PC-3 (cell line): ENCODE data around the gene TNFRSF25. TPM values are rescaled to one million over a fixed set of nuclear protein-coding genes. Genes with fewer than 3 reads are reported as not detected.
A peak's percentile ranks its signal among the peaks of the same experiment; 100 is the strongest.
"Not testable (repeated sequence)": the region's sequence is repeated elsewhere in the genome, so short reads cannot be mapped to it uniquely, and the experiment has no call there.

Experiments
- ATAC-seq: fragments of 200-7000 bp; cut with Tn5 transposase; 2 replicates; pipeline ENCODE4 v1.9.1; 2020; ENCODE audit warnings: mild to moderate bottlenecking, moderate library complexity
- BruUV-seq: library from RNA; stranded (reverse); fragments of 400-500 nt; replicated peaks from 2 replicates; lab custom pipeline; 2021; lab: Mats Ljungman, UMichigan
- CTCF ChIA-PET: fragments of 300-600 bp; sonication (Branson Sonifier 250); formaldehyde crosslinking; loops from one replicate; lab custom pipeline; 2022; ENCODE audit warnings: antibody characterized with exemption; lab: Charles Lee
- POLR2A ChIA-PET: fragments of 300-600 bp; sonication (Branson Sonifier 250); formaldehyde crosslinking; loops from one replicate; lab custom pipeline; 2022; ENCODE audit warnings: antibody characterized with exemption; ENCODE audit not compliant: unreplicated experiment; lab: Charles Lee
- DNase-seq: peaks from one replicate; pipeline ENCODE4 v3.0.0-alpha.2; 2015
- H2AFZ ChIP-seq: fragments of 300-600 bp; sonication (generic); 2 replicates; pipeline ENCODE4 v1.6.0; 2016; ENCODE audit warnings: antibody characterized with exemption, low read length
- H3F3A ChIP-seq: fragments of 300-600 bp; sonication (generic); one replicate; pipeline ENCODE4 v1.6.0; 2017; ENCODE audit warnings: antibody characterized with exemption, low read length, control low read depth, mild to moderate bottlenecking; ENCODE audit not compliant: unreplicated experiment
- H3K27ac ChIP-seq: fragments of 300-600 bp; sonication (generic); 2 replicates; pipeline ENCODE4 v1.5.1; 2016; ENCODE audit warnings: mild to moderate bottlenecking, low read length
- H3K27me3 ChIP-seq: fragments of 300-600 bp; sonication (generic); 2 replicates; pipeline ENCODE4 v1.6.1; 2016; ENCODE audit warnings: low read length, mixed read lengths
- H3K36me3 ChIP-seq: fragments of 300-600 bp; sonication (generic); 2 replicates; pipeline ENCODE4 v1.6.1; 2016; ENCODE audit warnings: low read depth, mixed run types, low read length, mixed read lengths
- H3K4me1 ChIP-seq: fragments of 300-600 bp; sonication (generic); 2 replicates; pipeline ENCODE4 v1.5.1; 2016; ENCODE audit warnings: low read length; ENCODE audit not compliant: insufficient read depth
- H3K4me2 ChIP-seq: fragments of 300-600 bp; sonication (generic); 2 replicates; pipeline ENCODE4 v1.6.0; 2016; ENCODE audit warnings: low read length
- H3K4me3 ChIP-seq: fragments of 300-600 bp; sonication (generic); 2 replicates; pipeline ENCODE4 v1.5.1; 2016; ENCODE audit warnings: mild to moderate bottlenecking, low read length, mixed read lengths
- H3K79me2 ChIP-seq: fragments of 300-600 bp; sonication (generic); 2 replicates; pipeline ENCODE4 v1.6.1; 2017; ENCODE audit warnings: low read length, mixed read lengths
- H3K9ac ChIP-seq: fragments of 300-600 bp; sonication (generic); 2 replicates; pipeline ENCODE4 v1.6.0; 2016; ENCODE audit warnings: mild to moderate bottlenecking, low read length
- H3K9me2 ChIP-seq: fragments of 300-600 bp; sonication (generic); replicated peaks from 2 replicates; pipeline ENCODE4 v1.6.1; 2016; ENCODE audit warnings: mixed run types, low read length, mixed read lengths
- H3K9me3 ChIP-seq: fragments of 300-600 bp; sonication (generic); 2 replicates; pipeline ENCODE4 v1.6.1; 2016; ENCODE audit warnings: low read length, mixed read lengths
- H4K20me1 ChIP-seq: fragments of 300-600 bp; sonication (generic); 2 replicates; pipeline ENCODE4 v1.6.1; 2016; ENCODE audit warnings: low read length, mixed read lengths
- CTCF ChIP-seq: fragments of 300-600 bp; sonication (generic); conservative IDR thresholded peaks from 2 replicates; pipeline ENCODE4 v1.5.1; 2017; ENCODE audit warnings: antibody characterized with exemption, low read depth, mild to moderate bottlenecking, low read length
- EZH2 ChIP-seq: fragments of 300-600 bp; sonication (generic); IDR thresholded peaks from one replicate; pipeline ENCODE4 v1.6.1; 2017; ENCODE audit warnings: antibody characterized with exemption, mild to moderate bottlenecking, low read length; ENCODE audit not compliant: unreplicated experiment
- EZH2phosphoT487 ChIP-seq: fragments of 300-600 bp; sonication (generic); IDR thresholded peaks from 2 replicates; pipeline ENCODE4 v1.6.1; 2018; ENCODE audit warnings: mild to moderate bottlenecking, antibody characterized with exemption, low read length, borderline replicate concordance
- intact Hi-C: fragments of 100-400 bp; cut with micrococcal nuclease; formaldehyde crosslinking; loops from 2 replicates; pipeline ENCODE4 v1.9.0; 2023
- total RNA-seq: library from RNA; depleted of rRNA; stranded (reverse); fragments of >200 nt; gene quantifications from 2 replicates; pipeline ENCODE4 v1.2.3, GENCODE V29; 2014

The TNFRSF25 gene
- total RNA-seq, 1 experiment from 2014 or later: 42.5 TPM

- H3K4me3 ChIP-seq: no peak overlapping the region
- H3K9me3 ChIP-seq: no peaks in the 10 kb centered on the region
- peaks cover 15% of the 10 kb centered on the region for H3K27me3 ChIP-seq
- no peaks in the 10 kb centered on the region for H3K4me1 ChIP-seq
- H2AFZ ChIP-seq: no peak overlapping the region
- CTCF ChIA-PET: no interaction called here
- intact Hi-C loops: no loop called here
- no peaks in the 10 kb centered on the region for H3K9me2 ChIP-seq
- POLR2A ChIA-PET: no interaction called here
- no peaks in the 10 kb centered on the region for H3K79me2 ChIP-seq
- H3F3A ChIP-seq: no peaks in the 10 kb centered on the region
- H4K20me1 ChIP-seq: no peaks in the 10 kb centered on the region
- DNase-seq (no peak), ATAC-seq (0 out of 2 replicates have a peak, but pooled peaks have one; percentile 8)
- H3K9ac ChIP-seq: no peak overlapping the region
- no TSS peak for BruUV-seq
- TF ChIP-seq CTCF: 0 out of 2 replicates have a peak, but pooled peaks have one; percentile 10
- TF ChIP-seq EZH2phosphoT487: no peak
- no peak for TF ChIP-seq EZH2
- no peak overlapping the region for H3K4me2 ChIP-seq
- H3K36me3 ChIP-seq: peaks cover 5% of the 10 kb centered on the region; the same call in 1 of the 2 replicates
- no peak overlapping the region for H3K27ac ChIP-seq
These were observed 9.0 kb downstream of the TNFRSF25 start for GRCh38 chr1:6456800-6457466.

GRCh38 chr1:6455752-6456520 is 10.0 kb downstream of the TNFRSF25 start:
- H3K79me2 ChIP-seq, H3K4me3 ChIP-seq, intact Hi-C loops, H3K9me2 ChIP-seq, DNase-seq, H3K4me2 ChIP-seq, H3K9ac ChIP-seq, CTCF ChIA-PET, BruUV-seq, POLR2A ChIA-PET, H3K36me3 ChIP-seq, H2AFZ ChIP-seq, H3F3A ChIP-seq, H3K27ac ChIP-seq, H4K20me1 ChIP-seq, H3K4me1 ChIP-seq, H3K9me3 ChIP-seq: not testable (repeated sequence)
- TF ChIP-seq CTCF: 0 out of 2 replicates have a peak, but pooled peaks have one; percentile 16
- ATAC-seq: 0 out of 2 replicates have a peak, but pooled peaks have one; percentile 7
- H3K27me3 ChIP-seq: peaks cover 15% of the 10 kb centered on the region
